Measurements from ENCODE around the gene NMT1. TPM values are rescaled to one million over a fixed set of nuclear protein-coding genes. Genes with fewer than 3 reads are reported as not detected.

NMT1 gene
- total and polyA plus RNA-seq, 2 donors from 2014 or later, result 72.3 to 98.5 TPM

- Histone ChIP-seq H3K4me1 (ENCODE audit: control insufficient read depth in 2 of 3, insufficient read depth in 2 of 3, low read depth in 1 of 3, low read length in 3 of 3) (peaks cover 0 to under 1% (median 0%) of the 10 kb centered on the region in 3 donors), H3K27ac (ENCODE audit: low read depth in 2 of 2, low read length in 2 of 2) (no peak overlapping the region), H3K9ac (ENCODE audit: low read length in 3 of 3) (no peak overlapping the region), H3K9me3 (ENCODE audit: control insufficient read depth in 2 of 3, insufficient read depth in 1 of 3, low read length in 3 of 3) (no peaks in the 10 kb centered on the region), H3K4me3 (ENCODE audit: low read length in 3 of 3) (no peak overlapping the region), H3K27me3 (ENCODE audit: control insufficient read depth, insufficient read depth, low read length) (no peaks in the 10 kb centered on the region), H3K36me3 (ENCODE audit: control insufficient read depth in 2 of 3, insufficient read depth in 3 of 3, low read length in 3 of 3) (peaks cover 0 to 4% (median 3%) of the 10 kb centered on the region in 3 donors)
- DNase-seq, result no peak
- intact Hi-C loops (cut with DNase I), result no loop called here
- FAIRE-seq, result no peak
- no peak for TF ChIP-seq CTCF (IDR thresholded peaks at IDR 0.05; ENCODE audit: borderline replicate concordance, extremely low read depth, insufficient read depth)
These were observed 8.9 kb downstream of the NMT1 start for GRCh38 chr17:45070001-45070400.

GRCh38 chr17:45070809-45071208 is 9.7 kb downstream of the NMT1 start:
- TF ChIP-seq CTCF (IDR thresholded peaks at IDR 0.05; ENCODE audit: borderline replicate concordance, extremely low read depth, insufficient read depth), result no peak
- Histone ChIP-seq H3K27me3 (ENCODE audit: control insufficient read depth, insufficient read depth, low read length) (no peaks in the 10 kb centered on the region), H3K4me1 (ENCODE audit: control insufficient read depth in 2 of 3, insufficient read depth in 2 of 3, low read depth in 1 of 3, low read length in 3 of 3) (no peaks in the 10 kb centered on the region), H3K9ac (ENCODE audit: low read length in 3 of 3) (no peak overlapping the region), H3K9me3 (ENCODE audit: control insufficient read depth in 2 of 3, insufficient read depth in 1 of 3, low read length in 3 of 3) (no peaks in the 10 kb centered on the region), H3K4me3 (ENCODE audit: low read length in 3 of 3) (no peak overlapping the region), H3K36me3 (ENCODE audit: control insufficient read depth in 2 of 3, insufficient read depth in 3 of 3, low read length in 3 of 3) (peaks cover 0 to 4% (median 3%) of the 10 kb centered on the region in 3 donors), H3K27ac (ENCODE audit: low read depth in 2 of 2, low read length in 2 of 2) (no peak overlapping the region)
- no peak for DNase-seq
- FAIRE-seq, result no peak
- intact Hi-C loops (cut with DNase I), result no loop called here

GRCh38 chr17:45073414-45074070 is 12.4 kb downstream of the NMT1 start:
- intact Hi-C loops (cut with DNase I), result no loop called here
- FAIRE-seq, result no peak
- no peak overlapping the region for H3K9ac ChIP-seq (ENCODE audit: low read length in 3 of 3)
- no peaks in the 10 kb centered on the region for H3K9me3 ChIP-seq (ENCODE audit: control insufficient read depth in 2 of 3, insufficient read depth in 1 of 3, low read length in 3 of 3)
- no peak overlapping the region for H3K27ac ChIP-seq (ENCODE audit: low read depth in 2 of 2, low read length in 2 of 2)
- no peak for TF ChIP-seq CTCF (IDR thresholded peaks at IDR 0.05; ENCODE audit: borderline replicate concordance, extremely low read depth, insufficient read depth)
- peaks cover 0 to 4% (median 3%) of the 10 kb centered on the region in 3 donors for H3K36me3 ChIP-seq (ENCODE audit: control insufficient read depth in 2 of 3, insufficient read depth in 3 of 3, low read length in 3 of 3)
- no peak for DNase-seq
- H3K27me3 ChIP-seq (ENCODE audit: control insufficient read depth, insufficient read depth, low read length), result no peaks in the 10 kb centered on the region
- no peak overlapping the region for H3K4me3 ChIP-seq (ENCODE audit: low read length in 3 of 3)
- peaks cover 0 to 5% (median 0%) of the 10 kb centered on the region in 3 donors for H3K4me1 ChIP-seq (ENCODE audit: control insufficient read depth in 2 of 3, insufficient read depth in 2 of 3, low read depth in 1 of 3, low read length in 3 of 3)
